ENCODE measurements around the gene ABR. TPM values are rescaled to one million over a fixed set of nuclear protein-coding genes. Genes with fewer than 3 reads are reported as not detected.

ABR gene
- polyA plus RNA-seq, 1 donor from 2014 or later = 34.5 TPM

DNA sequence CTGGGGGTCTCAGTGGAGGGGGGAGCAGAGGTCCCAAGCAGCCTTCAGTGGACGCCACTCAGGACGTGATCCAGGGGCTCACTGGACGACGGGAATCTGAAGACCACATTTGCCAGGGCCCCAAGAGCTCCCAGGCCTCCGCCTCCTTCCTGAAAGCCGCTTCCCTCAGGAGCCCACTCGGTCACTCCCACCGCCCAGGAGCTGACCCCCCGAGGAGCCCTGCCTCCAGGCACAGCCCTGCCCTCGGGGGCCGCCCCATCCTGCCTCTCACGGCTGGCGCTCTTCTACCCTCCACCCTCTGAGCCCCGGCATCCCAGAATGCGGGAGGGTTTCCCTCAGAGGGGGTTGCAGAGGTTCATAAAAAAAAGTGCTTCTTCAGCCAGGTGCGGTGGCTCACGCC is 158.6 kb downstream of the ABR start:
- no peak overlapping the region for H3K27ac ChIP-seq (ENCODE audit: low read length)
- H2AFZ ChIP-seq (ENCODE audit: low read depth, low read length) = no peak overlapping the region
- no peaks in the 10 kb centered on the region for H3K79me2 ChIP-seq (replicated peaks; ENCODE audit: insufficient read depth, low read length)
- no peak overlapping the region for H3K9ac ChIP-seq (ENCODE audit: low read length)
- no peaks in the 10 kb centered on the region for H4K20me1 ChIP-seq (ENCODE audit: insufficient read depth)
- H3K27me3 ChIP-seq (ENCODE audit: insufficient read depth, low read depth, low read length) = no peaks in the 10 kb centered on the region
- TF ChIP-seq EP300 (conservative IDR thresholded peaks at IDR 0.05; ENCODE audit: poor library complexity, severe bottlenecking) (no peak), SMC3 (conservative IDR thresholded peaks at IDR 0.05; ENCODE audit: poor library complexity) (no peak), TAF1 (IDR thresholded peaks at IDR 0.05; ENCODE audit: low read depth) (no peak), MXI1 (conservative IDR thresholded peaks at IDR 0.05; ENCODE audit: poor library complexity, severe bottlenecking) (no peak), EZH2 (IDR thresholded peaks at IDR 0.05; ENCODE audit: borderline replicate concordance, insufficient read depth, low read length, poor library complexity, severe bottlenecking) (no peak), RAD21 (conservative IDR thresholded peaks at IDR 0.05) (no peak), POLR2AphosphoS5 (IDR thresholded peaks at IDR 0.05) (no peak)
- TF ChIP-seq, protein P1, sequence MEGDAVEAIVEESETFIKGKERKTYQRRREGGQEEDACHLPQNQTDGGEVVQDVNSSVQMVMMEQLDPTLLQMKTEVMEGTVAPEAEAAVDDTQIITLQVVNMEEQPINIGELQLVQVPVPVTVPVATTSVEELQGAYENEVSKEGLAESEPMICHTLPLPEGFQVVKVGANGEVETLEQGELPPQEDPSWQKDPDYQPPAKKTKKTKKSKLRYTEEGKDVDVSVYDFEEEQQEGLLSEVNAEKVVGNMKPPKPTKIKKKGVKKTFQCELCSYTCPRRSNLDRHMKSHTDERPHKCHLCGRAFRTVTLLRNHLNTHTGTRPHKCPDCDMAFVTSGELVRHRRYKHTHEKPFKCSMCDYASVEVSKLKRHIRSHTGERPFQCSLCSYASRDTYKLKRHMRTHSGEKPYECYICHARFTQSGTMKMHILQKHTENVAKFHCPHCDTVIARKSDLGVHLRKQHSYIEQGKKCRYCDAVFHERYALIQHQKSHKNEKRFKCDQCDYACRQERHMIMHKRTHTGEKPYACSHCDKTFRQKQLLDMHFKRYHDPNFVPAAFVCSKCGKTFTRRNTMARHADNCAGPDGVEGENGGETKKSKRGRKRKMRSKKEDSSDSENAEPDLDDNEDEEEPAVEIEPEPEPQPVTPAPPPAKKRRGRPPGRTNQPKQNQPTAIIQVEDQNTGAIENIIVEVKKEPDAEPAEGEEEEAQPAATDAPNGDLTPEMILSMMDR (IDR thresholded peaks at IDR 0.05; ENCODE audit: poor library complexity, severe bottlenecking) = no peak
- TF ChIP-seq, protein P2, sequence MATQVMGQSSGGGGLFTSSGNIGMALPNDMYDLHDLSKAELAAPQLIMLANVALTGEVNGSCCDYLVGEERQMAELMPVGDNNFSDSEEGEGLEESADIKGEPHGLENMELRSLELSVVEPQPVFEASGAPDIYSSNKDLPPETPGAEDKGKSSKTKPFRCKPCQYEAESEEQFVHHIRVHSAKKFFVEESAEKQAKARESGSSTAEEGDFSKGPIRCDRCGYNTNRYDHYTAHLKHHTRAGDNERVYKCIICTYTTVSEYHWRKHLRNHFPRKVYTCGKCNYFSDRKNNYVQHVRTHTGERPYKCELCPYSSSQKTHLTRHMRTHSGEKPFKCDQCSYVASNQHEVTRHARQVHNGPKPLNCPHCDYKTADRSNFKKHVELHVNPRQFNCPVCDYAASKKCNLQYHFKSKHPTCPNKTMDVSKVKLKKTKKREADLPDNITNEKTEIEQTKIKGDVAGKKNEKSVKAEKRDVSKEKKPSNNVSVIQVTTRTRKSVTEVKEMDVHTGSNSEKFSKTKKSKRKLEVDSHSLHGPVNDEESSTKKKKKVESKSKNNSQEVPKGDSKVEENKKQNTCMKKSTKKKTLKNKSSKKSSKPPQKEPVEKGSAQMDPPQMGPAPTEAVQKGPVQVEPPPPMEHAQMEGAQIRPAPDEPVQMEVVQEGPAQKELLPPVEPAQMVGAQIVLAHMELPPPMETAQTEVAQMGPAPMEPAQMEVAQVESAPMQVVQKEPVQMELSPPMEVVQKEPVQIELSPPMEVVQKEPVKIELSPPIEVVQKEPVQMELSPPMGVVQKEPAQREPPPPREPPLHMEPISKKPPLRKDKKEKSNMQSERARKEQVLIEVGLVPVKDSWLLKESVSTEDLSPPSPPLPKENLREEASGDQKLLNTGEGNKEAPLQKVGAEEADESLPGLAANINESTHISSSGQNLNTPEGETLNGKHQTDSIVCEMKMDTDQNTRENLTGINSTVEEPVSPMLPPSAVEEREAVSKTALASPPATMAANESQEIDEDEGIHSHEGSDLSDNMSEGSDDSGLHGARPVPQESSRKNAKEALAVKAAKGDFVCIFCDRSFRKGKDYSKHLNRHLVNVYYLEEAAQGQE (IDR thresholded peaks at IDR 0.05; ENCODE audit: borderline replicate concordance) = no peak
- H3K4me3 ChIP-seq (ENCODE audit: low read length) = no peak overlapping the region
- H3K9me2 ChIP-seq (ENCODE audit: insufficient read depth, low read length) = no peaks in the 10 kb centered on the region
- H3K9me3 ChIP-seq (ENCODE audit: low read length) = no peaks in the 10 kb centered on the region
- H3F3A ChIP-seq (ENCODE audit: insufficient read depth, low read length, poor library complexity, severe bottlenecking) = no peaks in the 10 kb centered on the region
- no peak overlapping the region for H3K4me2 ChIP-seq (ENCODE audit: low read length)
- no peaks in the 10 kb centered on the region for H3K36me3 ChIP-seq (ENCODE audit: insufficient read depth, low read length)

DNA sequence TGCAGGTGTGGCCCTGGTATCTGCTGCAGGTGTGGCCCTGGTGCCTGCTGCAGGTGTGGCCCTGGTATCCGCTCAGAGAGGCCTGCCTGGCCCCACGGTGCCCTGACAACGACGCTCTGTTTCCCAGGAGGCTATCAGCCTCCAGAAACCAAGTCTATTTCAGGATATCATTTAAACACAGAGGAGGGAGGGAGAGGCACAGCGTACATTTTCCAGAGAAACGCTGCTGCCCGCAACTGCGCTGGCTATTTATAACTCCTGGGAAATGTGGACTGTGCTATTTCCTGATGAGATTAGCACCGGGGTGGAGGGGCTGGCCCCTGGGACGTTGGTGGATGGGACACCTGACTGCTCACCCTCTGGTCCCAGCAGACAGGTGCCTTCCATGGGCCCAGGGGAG is 160.3 kb downstream of the ABR start:
- Histone ChIP-seq H3K4me3 (ENCODE audit: low read length) (no peak overlapping the region), H3K36me3 (ENCODE audit: insufficient read depth, low read length) (no peaks in the 10 kb centered on the region), H3K79me2 (replicated peaks; ENCODE audit: insufficient read depth, low read length) (no peaks in the 10 kb centered on the region), H4K20me1 (ENCODE audit: insufficient read depth) (no peaks in the 10 kb centered on the region), H3K27me3 (ENCODE audit: insufficient read depth, low read depth, low read length) (no peaks in the 10 kb centered on the region), H3K9me2 (ENCODE audit: insufficient read depth, low read length) (no peaks in the 10 kb centered on the region), H2AFZ (ENCODE audit: low read depth, low read length) (no peak overlapping the region), H3K9ac (ENCODE audit: low read length) (no peak overlapping the region), H3F3A (ENCODE audit: insufficient read depth, low read length, poor library complexity, severe bottlenecking) (no peaks in the 10 kb centered on the region), H3K9me3 (ENCODE audit: low read length) (no peaks in the 10 kb centered on the region), H3K4me2 (ENCODE audit: low read length) (no peak overlapping the region), H3K27ac (ENCODE audit: low read length) (peak overlapping the region; percentile 12)
- peak; percentile 35 for TF ChIP-seq POLR2AphosphoS5 (IDR thresholded peaks at IDR 0.05)
- TF ChIP-seq, protein P1 (IDR thresholded peaks at IDR 0.05; ENCODE audit: poor library complexity, severe bottlenecking) = no peak
